Spleen (tissue), 11 donors: ENCODE results near the gene ERGIC1. TPM values are rescaled to one million over a fixed set of nuclear protein-coding genes. Genes with fewer than 3 reads are reported as not detected.
A peak's percentile ranks its signal among the peaks of the same experiment; 100 is the strongest.

Experiments used
- DNase-seq: peaks from one replicate; pipeline ENCODE4 v3.0.0-alpha.2; 2020
- H3K27ac ChIP-seq, 8 donors: fragments of 200-600 bp; sonication (generic) in 7 of 8; 1 replicate in 4 of 8; 2 replicates in 4 of 8; pipeline versions ENCODE4 v1.5.0 to v1.8.0; 2016 to 2021; ENCODE audit warnings: inconsistent platforms in 4 of 8, mild to moderate bottlenecking in 4 of 8, moderate library complexity in 1 of 8
- H3K27me3 ChIP-seq, 7 donors: fragments of 200-600 bp; sonication (generic) in 6 of 7; replicated peaks in 1 of 7; 1 replicate in 4 of 7; 2 replicates in 3 of 7; pipeline versions ENCODE4 v1.5.0 to v1.8.0; 2016 to 2021; ENCODE audit warnings: inconsistent platforms in 3 of 7, mild to moderate bottlenecking in 1 of 7
- H3K36me3 ChIP-seq, 6 donors: fragments of 200-600 bp; sonication (generic) in 5 of 6; 1 replicate in 4 of 6; 2 replicates in 2 of 6; pipeline versions ENCODE4 v1.5.0 to v1.8.0; 2016 to 2021; ENCODE audit warnings: inconsistent platforms in 2 of 6
- H3K4me1 ChIP-seq, 6 donors: fragments of 200-600 bp; sonication (generic) in 5 of 6; 1 replicate in 3 of 6; 2 replicates in 3 of 6; pipeline versions ENCODE4 v1.5.0 to v1.8.0; 2016 to 2021; ENCODE audit warnings: inconsistent platforms in 3 of 6
- H3K4me3 ChIP-seq, 8 donors: fragments of 200-600 bp; sonication (generic) in 7 of 8; 1 replicate in 4 of 8; 2 replicates in 4 of 8; pipeline versions ENCODE4 v1.5.0 to v1.8.0; 2016 to 2021; ENCODE audit warnings: inconsistent platforms in 4 of 8, mild to moderate bottlenecking in 4 of 8, moderate library complexity in 2 of 8
- H3K9me3 ChIP-seq, 8 donors: fragments of 200-600 bp; sonication (generic) in 7 of 8; 1 replicate in 4 of 8; 2 replicates in 4 of 8; pipeline versions ENCODE4 v1.5.0 to v1.8.0; 2016 to 2021; ENCODE audit warnings: inconsistent platforms in 4 of 8
- POLR2A ChIP-seq, 3 donors: fragments of 450-650 bp; IDR thresholded peaks; one replicate each; pipeline ENCODE4 v1.5.1; 2017; ENCODE audit warnings: antibody characterized with exemption in 3 of 3, mild to moderate bottlenecking in 1 of 3
- POLR2AphosphoS5 ChIP-seq, 3 donors: sonication (generic); formaldehyde crosslinking; IDR thresholded peaks; one replicate each; pipeline ENCODE4 v1.5.1; 2017; ENCODE audit warnings: antibody characterized with exemption in 3 of 3
- WGBS, 5 donors: extraction: QIAGEN DNeasy Blood & Tissue Kit in 3 of 5; methylation state at CpG; one replicate each; pipeline versions ENCODE4 v1.1.5 to v1.1.7; 2013 to 2018; 5-methylcytosine and 5-hydroxymethylcytosine counted together
- intact Hi-C: fragments of 100-400 bp; cut with DNase I; formaldehyde crosslinking; loops from one replicate; pipeline ENCODE4 v1.15.0; 2023; ENCODE audit warnings: low total_unique reads
- polyA plus RNA-seq, 3 donors: library from polyadenylated mRNA; stranded (reverse); fragments of 200-250 nt; gene quantifications; one replicate each; pipeline ENCODE4 v1.2.1, GENCODE V29; 2013
- total RNA-seq, 7 donors: library from RNA; depleted of rRNA in 3 of 7; stranded (reverse); fragments of >200 nt in 3 of 7; fragmentation: NEBNext Ultra II Directional in 4 of 7; extraction: Animal tissue kit (Norgen Biotek cat#: 25700) in 4 of 7; gene quantifications; one replicate each; pipeline versions ENCODE4 v1.1.0 to v1.2.1, GENCODE V29; 2016 to 2021
- TF ChIP-seq, protein P1 (sequence below), 11 experiments: fragments of 200-600 bp in 7 of 11; fragments of 450-650 bp in 4 of 11; sonication (generic) in 4 of 11; IDR thresholded peaks in 8 of 11; conservative IDR thresholded peaks in 3 of 11; 1 replicate in 7 of 11; 2 replicates in 4 of 11; pipeline versions ENCODE4 v1.4.0 to v1.8.0; 2016 to 2021; ENCODE audit warnings: antibody characterized with exemption in 11 of 11, inconsistent platforms in 4 of 11, mild to moderate bottlenecking in 1 of 11
- donor health status: healthy with polysubstance abuse.
- donor health status: DM: no; HTN: no; CAD: no; lungs with moderate emphysema.
- donor health status: DM: no; HTN: no; CAD: no.
- donor health status: Bipolar disorder and iron deficiency.
- donor health status: healthy.
- donor health status: DM: no; HTN: no; CAD: no.
- donor health status: DM: yes; HTN: yes; CAD: no.

ERGIC1 gene
- total and polyA plus RNA-seq, 10 donors: 36.9 to 166 (median 125) TPM

DNA sequence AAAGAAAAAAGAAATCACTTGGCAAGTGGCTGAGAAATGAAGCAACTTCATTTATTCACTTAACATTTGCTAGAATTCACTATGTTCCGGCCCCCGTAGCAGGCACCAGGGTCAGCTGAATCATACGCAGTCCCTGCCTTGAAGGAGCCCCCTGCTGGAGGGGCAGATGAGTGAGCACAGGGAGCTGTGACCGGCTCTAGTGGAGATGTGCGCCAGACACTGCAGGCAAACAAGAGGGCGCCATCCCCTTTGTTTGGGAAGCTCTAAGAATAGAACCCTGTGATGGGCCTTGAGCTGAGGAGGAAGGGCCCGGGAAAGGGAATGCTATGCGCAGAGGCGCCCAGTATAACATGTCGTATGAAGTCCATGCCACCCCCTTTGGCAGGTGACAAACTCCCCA, 105.0 kb downstream of the ERGIC1 start:
- Histone ChIP-seq H3K36me3 (peaks cover 0 to 100% (median 70%) of the 10 kb centered on the region in 6 donors), H3K27ac (peak overlapping the region in 1 of 8 donors; percentile 38), H3K4me1 (peaks cover 0 to 10% (median 0%) of the 10 kb centered on the region in 6 donors), H3K4me3 (no peak overlapping the region), H3K9me3 (no peaks in the 10 kb centered on the region), H3K27me3 (no peaks in the 10 kb centered on the region)
- intact Hi-C loops: no loop called here
- WGBS, 5 donors: 71 to 87% (median 83%) methylated on average over 9 to 10 of the region's 10 CpGs
- TF ChIP-seq, protein P1, sequence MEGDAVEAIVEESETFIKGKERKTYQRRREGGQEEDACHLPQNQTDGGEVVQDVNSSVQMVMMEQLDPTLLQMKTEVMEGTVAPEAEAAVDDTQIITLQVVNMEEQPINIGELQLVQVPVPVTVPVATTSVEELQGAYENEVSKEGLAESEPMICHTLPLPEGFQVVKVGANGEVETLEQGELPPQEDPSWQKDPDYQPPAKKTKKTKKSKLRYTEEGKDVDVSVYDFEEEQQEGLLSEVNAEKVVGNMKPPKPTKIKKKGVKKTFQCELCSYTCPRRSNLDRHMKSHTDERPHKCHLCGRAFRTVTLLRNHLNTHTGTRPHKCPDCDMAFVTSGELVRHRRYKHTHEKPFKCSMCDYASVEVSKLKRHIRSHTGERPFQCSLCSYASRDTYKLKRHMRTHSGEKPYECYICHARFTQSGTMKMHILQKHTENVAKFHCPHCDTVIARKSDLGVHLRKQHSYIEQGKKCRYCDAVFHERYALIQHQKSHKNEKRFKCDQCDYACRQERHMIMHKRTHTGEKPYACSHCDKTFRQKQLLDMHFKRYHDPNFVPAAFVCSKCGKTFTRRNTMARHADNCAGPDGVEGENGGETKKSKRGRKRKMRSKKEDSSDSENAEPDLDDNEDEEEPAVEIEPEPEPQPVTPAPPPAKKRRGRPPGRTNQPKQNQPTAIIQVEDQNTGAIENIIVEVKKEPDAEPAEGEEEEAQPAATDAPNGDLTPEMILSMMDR (IDR thresholded peaks at IDR 0.05 in 8 of 11, conservative IDR thresholded peaks at IDR 0.05 in 3 of 11): peak in 3 of 11 experiments; percentile 8 to 27 (median 27)
- TF ChIP-seq POLR2A (IDR thresholded peaks at IDR 0.05) (no peak), POLR2AphosphoS5 (IDR thresholded peaks at IDR 0.05) (no peak)
- peak; percentile 68 for DNase-seq

- no peaks in the 10 kb centered on the region for H3K9me3 ChIP-seq
- H3K4me1 ChIP-seq: peaks cover 0 to 10% (median 0%) of the 10 kb centered on the region in 6 donors
- WGBS, 5 donors: 84 to 94% (median 87%) methylated on average over 13 to 16 of the region's 16 CpGs
- intact Hi-C loops: no loop called here
- no peak overlapping the region for H3K4me3 ChIP-seq
- H3K36me3 ChIP-seq: peaks cover 0 to 100% (median 70%) of the 10 kb centered on the region in 6 donors
- H3K27ac ChIP-seq: peak overlapping the region in 2 of 8 donors; percentile 2 to 38
- no peak for TF ChIP-seq POLR2A (IDR thresholded peaks at IDR 0.05)
- TF ChIP-seq, protein P1 (IDR thresholded peaks at IDR 0.05 in 8 of 11, conservative IDR thresholded peaks at IDR 0.05 in 3 of 11): no peak
- TF ChIP-seq POLR2AphosphoS5 (IDR thresholded peaks at IDR 0.05): peak in 2 of 3 donors; percentile 20 to 45
- no peaks in the 10 kb centered on the region for H3K27me3 ChIP-seq
- peak; percentile 64 for DNase-seq
Observed at GRCh38 chr5:172939611-172940267, 105.7 kb downstream of the ERGIC1 start.

- WGBS, 5 donors: 82 to 95% (median 92%) methylated on average over 14 to 15 of the region's 15 CpGs
- TF ChIP-seq POLR2A (IDR thresholded peaks at IDR 0.05) (no peak), POLR2AphosphoS5 (IDR thresholded peaks at IDR 0.05) (no peak)
- TF ChIP-seq, protein P1 (IDR thresholded peaks at IDR 0.05 in 8 of 11, conservative IDR thresholded peaks at IDR 0.05 in 3 of 11): no peak
- peak; percentile 37 for DNase-seq
- peaks cover 0 to 10% (median 0%) of the 10 kb centered on the region in 6 donors for H3K4me1 ChIP-seq
- no peaks in the 10 kb centered on the region for H3K9me3 ChIP-seq
- peaks cover 0 to 100% (median 67%) of the 10 kb centered on the region in 6 donors for H3K36me3 ChIP-seq
- peak overlapping the region in 2 of 8 donors; percentile 2 to 38 for H3K27ac ChIP-seq
- intact Hi-C loops: no loop called here
- no peak overlapping the region for H3K4me3 ChIP-seq
- no peaks in the 10 kb centered on the region for H3K27me3 ChIP-seq
Observed at GRCh38 chr5:172940268-172941066, 106.4 kb downstream of the ERGIC1 start.

GRCh38 chr5:172941067-172941516, 107.0 kb downstream of the ERGIC1 start:
- Histone ChIP-seq H3K27ac (no peak overlapping the region), H3K9me3 (no peaks in the 10 kb centered on the region), H3K4me1 (peaks cover 0 to 10% (median 0%) of the 10 kb centered on the region in 6 donors), H3K36me3 (peaks cover 0 to 100% (median 66%) of the 10 kb centered on the region in 6 donors), H3K4me3 (no peak overlapping the region), H3K27me3 (no peaks in the 10 kb centered on the region)
- 70 to 77% (median 75%) methylated on average over 4 of the region's 4 CpGs for WGBS, 5 donors
- DNase-seq: no peak
- TF ChIP-seq, protein P1 (IDR thresholded peaks at IDR 0.05 in 8 of 11, conservative IDR thresholded peaks at IDR 0.05 in 3 of 11): no peak
- no peak for TF ChIP-seq POLR2A (IDR thresholded peaks at IDR 0.05)
- TF ChIP-seq POLR2AphosphoS5 (IDR thresholded peaks at IDR 0.05): no peak
- intact Hi-C loops: no loop called here
